ENCODE results near the gene ELP4.

The ELP4 gene

DNA sequence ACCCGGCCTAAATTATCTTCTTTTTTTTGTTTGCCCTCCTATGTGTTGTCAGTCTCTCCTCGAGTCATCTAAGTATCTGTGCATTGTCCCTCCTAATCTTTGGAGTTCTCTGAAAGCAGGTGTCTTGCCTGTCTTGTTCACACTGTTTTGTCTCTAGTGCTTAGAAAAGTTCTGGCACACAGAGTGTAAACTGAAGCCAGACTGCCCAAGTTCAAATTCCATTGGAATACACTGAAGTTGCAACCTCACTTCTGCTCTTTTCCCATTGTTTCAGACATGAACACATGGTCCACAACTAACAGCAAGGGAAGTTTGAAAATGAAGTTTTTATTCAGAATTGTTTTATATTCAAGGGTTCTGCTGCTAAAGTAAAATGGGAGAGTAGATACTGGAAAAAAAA lies 262.8 kb downstream of the ELP4 start:
- DNase-seq (ENCODE audit: low read depth in 2 of 2): no peak

DNA sequence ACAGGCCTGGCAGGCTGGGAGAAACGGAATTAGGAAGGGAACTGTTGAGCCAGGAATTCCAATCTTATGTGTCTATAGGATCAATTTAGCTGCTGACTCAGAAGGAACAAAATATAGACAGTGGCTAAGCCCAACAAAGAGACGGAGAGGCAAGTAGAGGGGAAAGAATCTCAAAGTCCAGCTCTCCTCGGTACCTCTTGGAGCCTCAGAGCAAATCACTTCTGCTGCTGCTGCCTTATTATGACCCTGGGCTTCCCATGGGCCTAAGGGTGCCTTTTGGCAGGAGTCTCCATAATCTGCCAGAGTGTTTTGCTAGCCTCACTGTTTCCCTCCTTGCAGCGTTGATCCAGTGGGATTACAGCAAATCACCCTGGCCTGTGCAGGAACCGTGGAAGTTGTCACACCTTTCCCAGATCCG lies 269.8 kb downstream of the ELP4 start:
- DNase-seq (ENCODE audit: low read depth in 2 of 2): no peak

DNA sequence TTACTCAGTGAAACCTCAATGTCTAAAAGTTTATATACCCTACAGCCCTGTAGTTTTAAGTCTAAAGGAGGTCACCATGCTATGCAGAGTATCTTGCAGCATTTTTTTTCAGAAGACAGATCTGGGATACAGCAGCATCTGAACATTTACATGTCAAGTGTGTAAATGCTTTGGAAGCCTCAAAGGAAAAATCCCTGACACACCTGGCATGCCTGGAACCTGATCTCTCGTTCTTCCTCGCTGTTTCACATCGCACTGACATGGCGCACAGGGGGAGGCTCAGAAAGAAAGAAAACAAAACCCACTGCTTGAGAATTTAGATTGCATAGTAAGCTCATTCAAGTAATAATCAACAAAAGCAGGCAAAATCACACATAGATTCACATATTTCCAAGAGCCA lies 270.5 kb downstream of the ELP4 start:
- DNase-seq (ENCODE audit: low read depth in 2 of 2): no peak

DNA sequence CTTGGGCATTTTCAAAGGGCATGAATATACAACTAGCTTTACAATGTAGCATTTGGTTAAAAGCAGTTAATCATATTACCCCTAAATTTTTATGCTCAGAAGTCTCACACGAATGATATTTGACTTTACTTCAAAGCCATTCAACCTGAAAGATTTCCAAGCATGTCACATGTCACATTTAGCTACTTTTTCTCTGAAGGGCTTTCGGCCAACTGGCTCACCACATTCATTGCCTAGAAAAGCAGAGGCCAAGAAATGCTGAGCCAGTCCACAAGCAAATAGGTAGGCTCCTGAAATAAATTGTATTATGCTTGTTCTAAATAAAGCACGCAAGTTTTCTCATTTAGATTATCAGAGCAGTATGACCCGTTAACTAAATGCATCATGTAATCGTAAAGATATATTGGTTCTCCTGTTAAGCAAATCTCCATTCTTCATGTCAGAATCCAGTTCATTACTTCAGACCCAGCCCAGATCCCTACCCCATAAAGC lies 271.0 kb downstream of the ELP4 start:
- DNase-seq (ENCODE audit: low read depth in 2 of 2): no peak

DNA sequence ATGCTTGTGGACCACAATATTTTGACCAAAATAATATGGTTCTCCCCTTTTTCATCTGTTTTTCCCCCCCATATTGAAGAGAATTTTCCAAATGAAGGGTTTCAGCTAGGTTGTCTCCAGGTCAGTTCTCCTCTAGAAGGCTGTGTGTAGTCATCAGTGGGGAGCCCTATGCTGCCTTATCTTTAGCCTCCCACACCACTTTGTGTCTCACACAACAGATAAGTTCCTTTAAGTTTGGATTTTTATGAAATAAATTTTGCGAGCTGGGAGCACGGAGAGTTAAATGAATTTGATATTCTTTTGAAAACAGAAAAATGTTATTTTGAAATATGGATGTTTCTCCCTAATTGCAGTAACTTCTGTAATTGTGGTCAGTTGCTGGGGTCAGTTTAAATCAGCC lies 272.7 kb downstream of the ELP4 start:
- DNase-seq (ENCODE audit: low read depth in 2 of 2): no peak

DNA sequence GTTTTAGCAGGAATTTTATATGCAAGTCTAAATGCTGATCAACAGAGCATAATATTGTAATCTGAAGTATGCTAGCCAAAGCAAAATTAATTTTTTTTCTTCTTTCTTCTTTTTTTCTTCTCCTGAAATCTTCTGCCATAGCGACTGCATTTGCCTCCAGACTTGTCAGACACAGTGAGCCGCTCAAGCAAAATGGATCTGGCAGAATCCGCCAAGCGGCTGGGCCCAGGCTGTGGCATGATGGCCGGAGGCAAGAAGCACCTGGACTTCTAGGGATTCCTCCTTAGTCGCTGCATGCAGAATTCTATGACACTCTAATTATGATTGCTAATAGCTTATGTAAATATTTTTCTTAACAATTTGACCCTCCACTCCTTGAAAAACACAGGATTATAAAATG lies 273.7 kb downstream of the ELP4 start:
- no peak for DNase-seq (ENCODE audit: low read depth in 2 of 2)

DNA sequence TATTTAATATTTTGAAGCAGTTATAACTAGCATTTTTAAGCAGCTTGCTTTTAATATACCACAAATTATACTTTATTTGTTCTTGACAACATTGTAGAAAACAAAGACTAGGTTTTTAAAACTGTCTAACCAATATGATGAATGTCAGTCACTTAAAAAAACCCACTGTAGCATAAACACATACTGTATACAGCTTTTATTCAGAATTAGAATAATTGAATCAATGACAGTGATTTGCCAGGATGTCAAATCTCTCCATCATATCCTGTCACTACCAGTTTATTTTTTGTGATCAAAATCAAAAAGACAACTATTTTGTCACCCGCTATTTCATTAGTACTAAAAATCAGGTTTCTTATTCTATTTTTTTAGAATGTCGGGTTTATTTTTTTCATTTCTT lies 275.0 kb downstream of the ELP4 start:
- DNase-seq (ENCODE audit: low read depth in 2 of 2): no peak

DNA sequence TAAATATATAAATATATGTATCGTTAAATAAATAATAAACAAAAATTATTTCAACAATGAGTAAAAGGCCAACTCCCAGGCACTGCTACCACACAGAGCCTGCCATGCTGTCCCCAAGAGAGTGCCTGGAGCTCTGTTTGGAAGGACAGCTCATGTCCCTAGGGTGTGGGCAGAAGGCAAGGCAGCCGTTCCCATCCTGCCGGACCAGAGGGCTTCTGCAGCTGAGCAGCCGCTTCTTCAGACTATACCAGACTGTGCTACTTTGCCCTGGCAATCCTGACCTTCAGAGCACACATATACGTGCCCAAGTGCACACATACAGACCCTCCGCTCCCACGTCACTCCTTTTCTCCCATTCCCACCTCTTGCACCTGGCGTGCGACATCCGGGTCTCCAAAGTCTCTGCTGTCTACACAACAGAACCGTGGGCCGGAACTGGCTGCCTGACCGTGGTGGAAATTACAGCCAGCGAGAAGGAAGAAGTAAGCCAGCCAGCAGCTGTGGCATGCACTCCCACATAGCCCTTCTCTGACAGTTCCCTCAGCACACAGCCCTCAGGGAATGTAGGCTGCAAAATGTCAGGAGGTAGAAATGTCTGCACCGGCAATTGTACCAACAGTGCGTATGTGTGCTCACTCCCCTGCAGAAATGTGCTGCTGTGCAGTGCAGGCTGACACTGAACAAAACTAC lies 277.6 kb downstream of the ELP4 start:
- DNase-seq (ENCODE audit: low read depth in 2 of 2): no peak

DNA sequence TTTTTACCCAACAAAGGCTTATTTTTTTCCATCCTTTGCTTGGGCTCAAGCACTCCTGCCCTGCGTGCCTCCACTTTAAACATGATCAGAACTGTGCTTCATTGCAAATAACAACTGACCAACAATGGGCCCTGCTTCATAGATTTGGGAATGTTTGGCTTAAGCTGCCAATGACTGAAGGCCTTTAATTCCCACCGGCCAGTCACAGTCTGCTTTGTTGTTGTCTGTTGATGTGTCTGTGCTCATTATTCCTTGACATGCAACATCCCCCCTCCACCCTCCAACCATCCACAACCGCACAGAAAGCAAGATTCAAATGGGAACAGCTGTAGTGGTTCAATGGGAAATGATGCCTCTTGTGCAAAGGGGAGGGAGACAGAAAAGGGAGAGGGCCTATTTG lies 278.5 kb downstream of the ELP4 start:
- no peak for DNase-seq (ENCODE audit: low read depth in 2 of 2)

DNA sequence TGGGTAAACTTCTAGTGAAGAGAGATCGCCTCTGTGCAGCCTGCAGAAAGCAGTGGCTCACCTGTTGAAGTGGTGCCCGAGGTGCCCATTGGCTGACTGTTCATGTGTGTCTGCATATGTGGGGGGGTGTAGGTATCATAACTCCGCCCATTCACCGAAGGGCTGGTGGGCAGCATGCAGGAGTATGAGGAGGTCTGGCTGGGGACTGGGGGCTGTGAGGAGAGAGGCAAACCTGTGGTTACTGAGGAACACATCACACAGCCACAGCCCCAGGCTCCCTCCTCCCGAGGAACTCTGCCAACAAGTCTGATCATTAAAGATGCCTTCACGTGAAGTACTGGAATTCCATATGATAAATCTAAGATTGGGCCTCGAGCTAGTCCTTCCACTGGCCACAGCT lies 281.1 kb downstream of the ELP4 start:
- DNase-seq (ENCODE audit: low read depth in 2 of 2): no peak

DNA sequence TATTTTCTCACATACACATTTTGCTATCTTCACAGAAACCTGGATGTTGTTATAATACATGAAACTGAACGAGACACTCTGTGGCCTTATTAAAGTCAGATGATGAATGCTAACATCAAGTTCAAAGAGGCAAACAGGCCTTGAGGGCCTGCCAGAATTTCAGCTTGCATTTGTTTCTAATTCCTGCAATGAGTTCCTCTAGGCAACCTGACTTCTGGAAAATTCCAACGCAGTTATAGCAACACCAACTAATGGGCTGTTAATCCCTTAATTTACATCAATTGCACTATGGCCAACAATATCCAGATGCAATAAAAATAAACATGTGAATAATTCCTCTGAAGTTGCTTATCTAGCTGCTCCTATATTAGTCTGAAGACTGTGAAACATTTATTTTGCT lies 282.5 kb downstream of the ELP4 start:
- no peak for DNase-seq (ENCODE audit: low read depth in 2 of 2)

DNA sequence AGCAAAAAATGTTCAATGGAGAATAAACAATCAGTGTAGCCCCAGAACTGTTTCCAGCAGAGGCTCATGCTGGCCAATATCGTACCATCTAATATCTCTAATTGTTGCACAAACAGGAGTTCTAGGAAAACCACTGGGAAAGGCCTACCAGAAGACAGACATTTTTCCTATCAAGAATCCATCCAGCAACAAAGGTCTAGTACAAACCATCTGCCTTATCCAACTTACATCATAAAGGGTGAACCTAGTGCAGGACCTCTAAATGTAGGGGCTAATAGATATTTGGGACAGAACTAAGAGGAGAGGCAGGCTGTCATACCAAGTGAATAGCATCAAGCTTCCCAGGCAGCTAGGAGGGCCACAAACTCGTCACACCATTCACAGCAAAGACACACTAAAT lies 282.9 kb downstream of the ELP4 start:
- no peak for DNase-seq (ENCODE audit: low read depth in 2 of 2)

DNA sequence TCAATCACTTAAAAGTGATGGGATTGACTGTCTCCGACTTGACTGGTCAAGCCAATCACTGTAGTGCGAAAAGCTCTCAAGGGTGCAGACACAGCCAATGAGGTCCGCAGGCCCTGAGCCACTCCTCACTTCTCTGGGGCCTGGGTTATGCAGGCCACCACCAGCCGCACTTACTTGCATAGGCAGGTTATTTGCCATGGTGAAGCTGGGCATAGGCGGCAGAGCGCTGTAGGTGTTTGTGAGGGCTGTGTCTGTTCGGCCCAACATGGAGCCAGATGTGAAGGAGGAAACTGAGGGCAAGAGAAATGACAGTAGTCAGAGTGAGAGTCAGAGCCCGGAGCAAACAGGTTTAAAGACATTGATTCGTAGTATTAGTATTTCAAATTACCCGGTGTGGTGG lies 283.7 kb downstream of the ELP4 start:
- DNase-seq (ENCODE audit: low read depth in 2 of 2): no peak

DNA sequence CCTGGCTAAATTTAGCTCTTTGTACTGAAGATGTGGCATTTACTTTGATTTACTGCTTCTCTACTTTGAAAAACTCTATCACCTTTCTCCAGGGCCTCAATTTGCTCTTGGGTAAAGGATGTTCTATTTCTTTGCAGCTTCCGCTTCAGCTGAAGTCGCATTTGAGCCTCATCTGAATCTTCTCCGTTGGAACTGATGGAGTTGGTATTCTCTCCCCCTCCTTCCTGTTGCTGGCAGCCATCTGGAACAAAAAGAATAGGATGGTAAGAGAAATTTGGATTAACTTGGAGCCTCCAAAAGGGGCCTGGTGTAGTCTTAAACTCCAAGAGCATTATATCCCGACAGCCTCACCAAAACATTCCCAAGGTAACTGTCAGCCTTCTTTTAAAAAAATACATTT lies 285.0 kb downstream of the ELP4 start:
- no peak for DNase-seq (ENCODE audit: low read depth in 2 of 2)

DNA sequence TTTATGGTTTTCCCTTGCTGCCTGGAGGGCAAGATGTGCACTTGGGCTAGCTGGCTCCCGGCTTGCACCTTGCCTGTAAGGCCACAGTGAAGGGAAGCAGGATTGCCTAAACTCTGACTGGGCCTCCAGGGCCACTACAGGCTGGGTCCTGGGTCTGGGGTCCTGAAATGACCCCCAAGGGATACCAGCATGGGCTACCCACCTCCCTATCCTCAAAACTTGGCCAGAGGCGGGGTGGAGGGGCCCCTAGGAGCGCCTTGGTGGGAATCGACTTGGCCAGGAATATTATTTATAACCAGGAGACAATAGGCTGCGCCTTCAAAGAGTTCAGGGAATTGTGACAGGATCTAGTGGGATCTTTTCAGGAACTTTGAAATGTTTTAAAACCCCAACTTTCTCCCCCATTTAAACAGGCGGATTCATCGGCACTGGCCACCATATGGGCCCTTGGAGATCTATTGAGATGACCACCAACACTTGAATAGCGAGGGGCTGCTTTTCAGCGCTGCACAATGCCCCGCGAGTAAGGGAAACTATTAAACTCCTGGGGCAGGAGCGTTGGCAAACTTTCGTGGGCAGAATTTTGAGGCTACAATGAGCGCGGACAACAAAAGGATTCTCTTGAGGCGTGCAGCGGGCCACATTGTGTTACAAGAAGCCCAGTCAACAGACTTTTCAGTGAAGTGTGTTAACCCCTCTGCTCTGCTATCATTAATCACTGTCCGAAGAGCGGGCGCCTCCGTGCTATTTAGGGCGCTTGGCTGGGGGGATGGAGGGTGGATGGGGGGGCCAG lies 286.3 kb downstream of the ELP4 start:
- DNase-seq (ENCODE audit: low read depth in 2 of 2): no peak

DNA sequence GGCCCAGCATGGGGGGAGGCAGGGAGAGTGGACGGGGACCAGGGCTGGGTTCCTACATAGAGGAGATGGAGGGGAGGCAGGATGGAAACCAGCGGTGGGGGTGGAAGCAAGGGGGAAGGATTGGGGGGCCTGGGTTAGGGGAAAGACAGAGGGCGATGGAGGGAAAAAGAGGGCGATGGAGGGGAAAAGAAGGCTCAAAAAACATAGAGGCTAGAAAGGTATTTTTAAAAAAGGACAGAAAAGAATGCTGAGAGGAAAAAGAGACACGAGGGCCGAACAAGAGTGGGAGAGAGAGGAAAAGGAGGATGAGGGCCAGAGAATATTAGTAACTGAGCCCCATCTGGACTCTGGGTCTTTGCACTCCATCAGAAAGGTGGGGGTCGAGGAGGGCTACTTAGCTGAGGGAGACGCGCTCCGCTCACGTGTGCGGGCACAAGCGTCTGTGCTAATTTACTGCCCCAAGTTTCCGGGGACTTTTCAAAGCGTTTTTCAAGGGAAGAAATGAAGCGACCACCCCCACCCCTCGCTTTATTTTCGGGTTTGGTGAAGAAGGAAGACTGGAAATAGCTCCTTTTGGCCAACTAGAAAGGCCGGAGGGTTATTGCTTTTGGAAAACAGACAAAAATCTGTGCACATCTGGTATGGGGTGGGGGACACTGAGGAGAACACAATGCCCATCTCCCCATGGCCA lies 287.1 kb downstream of the ELP4 start:
- DNase-seq (ENCODE audit: low read depth in 2 of 2): no peak

DNA sequence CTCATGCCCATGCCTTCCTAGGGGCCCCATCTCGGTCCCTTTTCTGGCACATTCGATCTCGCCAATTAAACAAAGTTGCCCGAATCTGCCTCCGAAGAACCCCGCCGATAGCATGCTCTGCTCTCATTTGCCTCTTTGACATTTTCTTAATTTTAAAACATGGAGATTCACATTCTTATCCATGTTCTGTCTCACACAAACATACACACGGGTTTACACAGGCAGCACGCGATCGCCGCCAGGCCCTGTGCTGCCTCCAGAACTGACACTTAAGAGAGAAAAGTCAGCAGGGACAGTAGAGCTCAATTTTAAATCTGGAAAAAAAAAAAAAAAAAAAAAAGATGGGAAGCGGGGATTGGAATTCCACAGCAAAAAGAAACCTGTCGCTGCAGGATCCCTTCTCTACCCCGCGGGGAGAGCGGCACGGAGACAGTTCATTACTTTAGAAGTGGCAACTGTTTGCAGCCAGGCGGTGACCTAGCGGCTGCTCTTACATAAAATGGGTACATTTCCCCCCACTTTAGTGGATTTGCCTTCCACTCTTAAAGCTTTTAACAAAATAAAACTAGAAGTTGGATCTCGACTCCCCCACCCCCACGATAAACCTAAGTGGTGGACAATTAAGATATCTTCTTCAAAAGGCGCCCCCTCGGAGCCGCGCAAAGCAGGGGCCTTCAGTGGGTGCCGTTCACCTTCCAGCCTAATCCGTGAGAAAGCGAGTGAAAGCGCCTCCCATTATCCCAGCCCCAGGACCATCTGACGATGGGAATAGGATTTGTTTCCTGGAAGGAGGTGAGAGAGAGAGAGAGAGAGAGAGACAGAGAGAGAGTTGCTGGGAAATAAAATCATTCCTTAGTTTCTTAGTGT lies 287.9 kb downstream of the ELP4 start:
- no peak for DNase-seq (ENCODE audit: low read depth in 2 of 2)

DNA sequence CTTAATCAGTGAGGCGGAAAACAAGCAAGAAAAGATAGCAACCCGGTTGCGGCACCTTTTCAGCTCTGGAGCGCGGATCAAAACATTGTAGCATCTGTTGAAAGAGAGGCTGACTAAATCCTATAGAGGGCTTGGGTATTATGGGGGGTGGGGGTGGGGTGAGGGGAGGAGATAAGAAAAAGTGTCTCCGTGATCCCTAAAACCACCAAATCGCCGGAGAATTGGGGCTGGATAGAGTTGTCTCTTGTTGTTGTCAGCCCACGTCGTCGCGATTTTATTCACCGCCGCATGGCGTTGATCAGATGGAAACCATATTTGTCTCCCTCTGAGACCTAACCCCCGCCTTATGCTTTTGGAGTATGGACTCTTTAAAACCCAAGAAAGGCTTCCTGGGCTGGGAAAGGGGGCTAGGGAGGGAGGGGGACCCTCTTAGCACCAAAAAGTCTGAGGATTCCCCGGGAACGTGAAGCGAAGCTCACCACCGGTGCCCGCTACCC lies 288.5 kb downstream of the ELP4 start:
- DNase-seq (ENCODE audit: low read depth in 2 of 2): no peak

DNA sequence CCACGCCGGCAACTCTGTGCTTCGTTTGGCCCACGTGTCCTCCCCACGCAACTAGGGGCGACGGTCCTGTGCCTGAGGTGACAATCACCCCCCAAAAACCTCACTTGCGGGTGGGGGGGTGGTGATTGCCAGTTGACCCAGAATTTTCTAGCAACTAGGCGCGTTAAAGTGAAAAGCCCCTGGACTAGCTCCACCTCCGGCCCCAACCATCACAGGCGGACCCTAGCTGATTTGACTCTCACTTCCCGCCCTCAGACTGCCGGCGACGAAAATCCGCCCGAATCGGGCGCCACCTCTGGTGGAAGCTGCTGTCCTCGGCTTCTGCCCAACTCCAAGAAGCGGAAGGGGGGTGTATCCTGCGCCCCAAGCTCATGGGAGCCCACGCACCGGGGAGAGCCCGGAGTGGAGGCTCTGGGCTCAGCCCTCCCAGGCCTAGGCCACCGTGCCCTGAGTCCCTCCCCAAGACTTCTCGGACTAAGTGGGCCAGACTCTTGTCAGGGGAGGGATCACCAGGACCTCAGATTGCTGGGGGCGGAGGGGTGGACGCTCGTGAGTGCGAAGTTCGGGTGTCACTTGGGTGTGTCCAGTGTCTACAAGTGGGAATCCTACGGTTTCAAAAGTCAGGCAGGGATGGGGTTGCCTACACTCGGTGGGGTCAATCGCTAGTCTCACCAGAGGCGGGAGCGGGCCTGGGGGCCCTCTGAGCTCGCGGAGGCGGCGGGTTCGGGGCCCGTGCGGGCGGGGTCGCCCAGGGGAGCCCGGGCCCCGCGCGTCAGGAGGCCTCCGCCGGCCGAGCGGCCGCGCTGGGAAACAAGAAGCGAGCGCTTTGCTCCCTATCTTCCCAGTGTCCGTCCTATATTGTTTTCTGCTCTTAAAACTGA lies 289.2 kb downstream of the ELP4 start:
- no peak for DNase-seq (ENCODE audit: low read depth in 2 of 2)
